Measurements from ENCODE around the gene RWDD1. TPM values are rescaled to one million over a fixed set of nuclear protein-coding genes. Genes with fewer than 3 reads are reported as not detected.
A peak's percentile ranks its signal among the peaks of the same experiment; 100 is the strongest.

RWDD1 gene
- polyA plus RNA-seq, 4 donors, result 36.9 to 60.2 (median 44.6) TPM

DNA sequence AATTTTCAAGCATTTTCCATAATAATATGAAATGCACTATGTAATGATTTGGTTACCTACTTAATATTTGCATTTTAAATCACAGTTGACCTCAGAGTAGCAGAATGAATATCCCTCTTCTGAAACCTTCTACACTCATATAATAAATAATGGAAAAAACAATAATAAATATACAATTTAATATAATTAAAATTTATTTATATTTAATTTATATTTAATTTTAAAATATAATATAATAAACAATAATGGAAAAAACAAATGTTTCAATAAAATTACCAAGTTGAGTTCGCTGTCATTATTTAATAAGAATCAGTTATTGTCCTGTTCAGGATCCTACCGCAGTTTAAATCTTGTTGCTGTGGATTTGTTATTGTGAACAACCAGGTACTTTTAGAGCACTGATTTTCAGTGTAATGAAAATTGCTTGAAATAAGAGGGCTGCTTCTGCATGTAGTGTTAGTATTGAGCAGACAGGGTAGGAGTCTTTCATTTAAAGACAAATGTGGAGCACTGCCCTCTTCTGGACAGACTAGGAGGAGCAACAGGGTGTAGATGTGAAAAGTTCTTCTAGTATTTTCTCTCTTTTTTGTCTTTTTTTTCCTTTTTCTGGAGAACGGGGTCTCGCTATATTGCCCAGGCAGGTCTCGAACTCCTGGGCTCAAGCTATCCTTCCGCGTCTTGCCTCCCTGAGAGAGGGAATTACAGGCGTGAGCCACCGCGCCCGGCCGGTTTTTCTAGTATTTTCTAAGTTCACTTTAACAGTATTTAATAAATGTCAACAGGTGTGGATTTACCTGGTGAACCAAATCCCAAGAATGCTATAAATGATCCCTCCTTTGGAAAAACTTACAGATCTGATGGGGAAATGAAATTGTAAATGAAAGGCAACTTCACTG lies 39.4 kb upstream of the RWDD1 start:
- no peak overlapping the region for H3K4me3 ChIP-seq (ENCODE audit: low read depth in 1 of 3, low read length in 3 of 3)
- peak; percentile 51 for FAIRE-seq
- no peaks in the 10 kb centered on the region for H3K9me3 ChIP-seq (ENCODE audit: control insufficient read depth in 2 of 2, insufficient read depth in 1 of 2, low read depth in 1 of 2, low read length in 1 of 2)
- no peaks in the 10 kb centered on the region for H3K27me3 ChIP-seq (ENCODE audit: control insufficient read depth in 3 of 3, insufficient read depth in 3 of 3, low read length in 3 of 3)
- DNase-seq, result peak; percentile 60 to 63
- no peaks in the 10 kb centered on the region for H3K4me1 ChIP-seq (ENCODE audit: control insufficient read depth in 3 of 3, insufficient read depth in 2 of 3, low read depth in 1 of 3, low read length in 2 of 3)
- 64 to 81% (median 71%) methylated on average over 12 of the region's 12 CpGs for WGBS, 3 donors
- H3K27ac ChIP-seq (ENCODE audit: low read depth in 1 of 3, low read length in 2 of 3), result no peak overlapping the region
- no peaks in the 10 kb centered on the region for H3K36me3 ChIP-seq (ENCODE audit: control insufficient read depth in 3 of 3, insufficient read depth in 2 of 3, low read depth in 1 of 3, low read length in 3 of 3)

DNA sequence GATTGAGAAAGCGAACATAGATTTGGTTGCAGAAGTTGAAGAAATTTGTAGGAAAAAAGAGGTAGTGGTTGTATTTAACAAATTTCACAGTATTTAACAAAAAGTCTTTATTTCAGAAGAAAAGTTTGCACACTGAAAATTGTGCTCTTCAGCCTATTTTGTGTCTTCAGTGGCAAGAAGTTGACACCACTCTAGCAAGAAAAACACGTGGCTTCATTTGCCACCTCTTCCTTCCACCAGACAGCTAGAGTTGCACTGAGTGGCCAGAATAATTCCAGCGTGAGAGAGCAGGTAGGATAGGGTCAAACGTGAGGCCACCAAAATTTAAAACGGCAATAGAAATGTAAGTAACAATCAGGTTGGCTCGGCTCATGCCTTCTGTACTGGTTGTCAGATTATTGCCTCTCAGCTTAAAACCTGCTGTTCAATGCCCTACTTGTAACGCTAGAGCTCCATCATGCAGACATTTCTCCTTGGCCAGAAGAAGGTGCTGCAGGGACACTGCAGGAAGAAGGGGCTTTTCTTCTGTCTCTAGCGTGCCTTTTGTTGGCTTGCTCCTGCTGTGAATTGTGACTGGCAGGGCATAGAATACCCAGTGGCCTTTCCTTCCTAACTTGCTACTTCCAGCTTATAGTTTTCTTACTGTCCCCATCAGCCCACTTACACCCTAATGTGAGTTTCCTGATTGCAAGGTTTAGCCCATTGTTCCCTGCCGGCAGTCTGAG lies 37.9 kb upstream of the RWDD1 start:
- Histone ChIP-seq H3K27ac (ENCODE audit: low read depth in 1 of 3, low read length in 2 of 3) (no peak overlapping the region), H3K27me3 (ENCODE audit: control insufficient read depth in 3 of 3, insufficient read depth in 3 of 3, low read length in 3 of 3) (no peaks in the 10 kb centered on the region), H3K4me3 (ENCODE audit: low read depth in 1 of 3, low read length in 3 of 3) (no peak overlapping the region), H3K9me3 (ENCODE audit: control insufficient read depth in 2 of 2, insufficient read depth in 1 of 2, low read depth in 1 of 2, low read length in 1 of 2) (no peaks in the 10 kb centered on the region), H3K36me3 (ENCODE audit: control insufficient read depth in 3 of 3, insufficient read depth in 2 of 3, low read depth in 1 of 3, low read length in 3 of 3) (no peaks in the 10 kb centered on the region), H3K4me1 (ENCODE audit: control insufficient read depth in 3 of 3, insufficient read depth in 2 of 3, low read depth in 1 of 3, low read length in 2 of 3) (no peaks in the 10 kb centered on the region)
- no peak for FAIRE-seq
- 74 to 77% (median 76%) methylated on average over 9 of the region's 9 CpGs for WGBS, 3 donors
- no peak for DNase-seq

DNA sequence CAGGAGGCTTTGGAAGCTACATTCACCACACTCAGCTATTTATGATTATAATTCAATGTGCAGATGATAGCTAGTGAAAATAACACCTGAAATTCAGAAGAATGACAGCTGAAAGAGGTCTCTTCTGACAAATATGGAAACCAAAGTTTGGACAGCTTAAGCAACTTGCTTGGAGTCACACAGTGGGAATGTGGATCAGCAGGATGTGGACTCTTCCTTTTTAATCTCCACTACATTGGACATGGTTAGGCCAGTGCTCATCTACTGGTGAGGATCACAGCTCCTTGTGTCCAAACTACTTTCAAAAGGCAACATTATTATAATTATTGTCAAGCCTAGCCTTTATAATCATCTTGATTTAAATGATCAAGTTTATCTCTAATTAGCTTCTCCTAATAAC lies 36.2 kb upstream of the RWDD1 start:
- DNase-seq (no peak), FAIRE-seq (no peak)
- H3K36me3 ChIP-seq (ENCODE audit: control insufficient read depth in 3 of 3, insufficient read depth in 2 of 3, low read depth in 1 of 3, low read length in 3 of 3), result no peaks in the 10 kb centered on the region
- H3K4me3 ChIP-seq (ENCODE audit: low read depth in 1 of 3, low read length in 3 of 3), result no peak overlapping the region
- no peaks in the 10 kb centered on the region for H3K27me3 ChIP-seq (ENCODE audit: control insufficient read depth in 3 of 3, insufficient read depth in 3 of 3, low read length in 3 of 3)
- H3K27ac ChIP-seq (ENCODE audit: low read depth in 1 of 3, low read length in 2 of 3), result no peak overlapping the region
- H3K4me1 ChIP-seq (ENCODE audit: control insufficient read depth in 3 of 3, insufficient read depth in 2 of 3, low read depth in 1 of 3, low read length in 2 of 3), result no peaks in the 10 kb centered on the region
- no peaks in the 10 kb centered on the region for H3K9me3 ChIP-seq (ENCODE audit: control insufficient read depth in 2 of 2, insufficient read depth in 1 of 2, low read depth in 1 of 2, low read length in 1 of 2)

DNA sequence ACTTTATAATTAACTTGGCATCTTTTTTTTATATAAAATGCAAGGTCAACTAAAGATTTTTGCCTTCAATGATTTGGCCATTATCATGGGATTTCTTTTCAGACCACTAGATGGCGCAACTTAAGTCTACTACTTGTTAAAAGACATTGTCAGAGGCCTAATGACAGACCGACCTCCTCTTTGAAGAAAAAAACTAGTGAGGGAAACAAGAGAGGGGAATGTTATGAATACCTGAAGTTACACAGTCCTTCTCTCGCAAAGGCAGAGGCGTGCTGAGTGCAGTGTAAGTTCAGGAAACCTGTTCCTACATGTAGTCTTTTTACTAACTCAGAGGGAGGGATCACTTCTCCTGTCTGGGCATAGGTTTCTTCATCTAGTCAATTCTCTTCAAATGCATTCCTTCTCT lies 35.1 kb upstream of the RWDD1 start:
- 10 to 16% (median 13%) methylated on average over 4 of the region's 4 CpGs for WGBS, 3 donors
- FAIRE-seq (peak; percentile 23), DNase-seq (peak; percentile 65 to 70)
- H3K36me3 ChIP-seq (ENCODE audit: control insufficient read depth in 3 of 3, insufficient read depth in 2 of 3, low read depth in 1 of 3, low read length in 3 of 3), result no peaks in the 10 kb centered on the region
- no peak overlapping the region for H3K4me3 ChIP-seq (ENCODE audit: low read depth in 1 of 3, low read length in 3 of 3)
- H3K9me3 ChIP-seq (ENCODE audit: control insufficient read depth in 2 of 2, insufficient read depth in 1 of 2, low read depth in 1 of 2, low read length in 1 of 2), result no peaks in the 10 kb centered on the region
- peaks cover 0 to 3% (median 0%) of the 10 kb centered on the region in 3 donors for H3K27me3 ChIP-seq (ENCODE audit: control insufficient read depth in 3 of 3, insufficient read depth in 3 of 3, low read length in 3 of 3)
- no peak overlapping the region for H3K27ac ChIP-seq (ENCODE audit: low read depth in 1 of 3, low read length in 2 of 3)
- H3K4me1 ChIP-seq (ENCODE audit: control insufficient read depth in 3 of 3, insufficient read depth in 2 of 3, low read depth in 1 of 3, low read length in 2 of 3), result no peaks in the 10 kb centered on the region

DNA sequence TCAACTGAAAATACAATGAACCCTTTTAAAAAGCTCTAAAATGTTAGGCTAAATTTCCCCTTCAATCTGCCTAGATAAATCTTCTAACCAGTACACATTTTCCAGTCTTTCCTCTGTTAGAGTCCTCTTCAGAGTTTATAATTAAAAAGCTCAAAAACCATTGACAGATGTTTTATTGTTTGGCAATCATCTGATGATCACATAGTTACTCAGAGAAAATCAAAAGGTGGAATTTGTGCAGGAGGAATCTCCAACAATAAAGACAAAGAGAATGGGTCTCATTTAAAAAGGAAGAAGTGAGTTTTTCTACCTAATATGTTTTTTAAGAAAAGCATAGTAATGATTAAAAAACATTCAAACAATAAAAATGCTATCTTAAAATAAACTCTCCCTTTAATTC lies 28.9 kb upstream of the RWDD1 start:
- no peaks in the 10 kb centered on the region for H3K36me3 ChIP-seq (ENCODE audit: control insufficient read depth in 3 of 3, insufficient read depth in 2 of 3, low read depth in 1 of 3, low read length in 3 of 3)
- no peaks in the 10 kb centered on the region for H3K9me3 ChIP-seq (ENCODE audit: control insufficient read depth in 2 of 2, insufficient read depth in 1 of 2, low read depth in 1 of 2, low read length in 1 of 2)
- FAIRE-seq (no peak), DNase-seq (no peak)
- H3K4me1 ChIP-seq (ENCODE audit: control insufficient read depth in 3 of 3, insufficient read depth in 2 of 3, low read depth in 1 of 3, low read length in 2 of 3), result no peaks in the 10 kb centered on the region
- H3K4me3 ChIP-seq (ENCODE audit: low read depth in 1 of 3, low read length in 3 of 3), result no peak overlapping the region
- H3K27ac ChIP-seq (ENCODE audit: low read depth in 1 of 3, low read length in 2 of 3), result no peak overlapping the region
- H3K27me3 ChIP-seq (ENCODE audit: control insufficient read depth in 3 of 3, insufficient read depth in 3 of 3, low read length in 3 of 3), result peaks cover 0 to 3% (median 0%) of the 10 kb centered on the region in 3 donors

DNA sequence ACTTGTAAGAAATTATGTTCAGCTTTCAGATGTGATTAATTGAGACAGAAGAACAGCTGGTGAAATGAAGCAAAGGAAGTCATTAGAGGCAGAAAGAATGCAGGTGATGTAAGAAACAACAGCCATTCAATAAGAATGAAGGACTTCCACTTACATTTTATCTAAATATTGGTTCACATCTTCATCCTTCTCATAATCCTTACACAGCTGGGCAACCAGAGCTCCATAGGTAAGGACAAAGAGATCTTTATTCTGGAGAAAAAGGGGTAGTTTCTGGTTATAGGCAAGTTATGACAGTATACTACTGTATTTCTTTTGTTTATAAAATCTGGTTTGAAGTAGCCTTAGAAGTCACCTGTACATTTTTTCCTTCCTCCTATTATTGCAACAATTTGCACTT lies 28.2 kb upstream of the RWDD1 start:
- FAIRE-seq (no peak), DNase-seq (no peak)
- no peaks in the 10 kb centered on the region for H3K9me3 ChIP-seq (ENCODE audit: control insufficient read depth in 2 of 2, insufficient read depth in 1 of 2, low read depth in 1 of 2, low read length in 1 of 2)
- no peaks in the 10 kb centered on the region for H3K4me1 ChIP-seq (ENCODE audit: control insufficient read depth in 3 of 3, insufficient read depth in 2 of 3, low read depth in 1 of 3, low read length in 2 of 3)
- H3K27ac ChIP-seq (ENCODE audit: low read depth in 1 of 3, low read length in 2 of 3), result no peak overlapping the region
- no peak overlapping the region for H3K4me3 ChIP-seq (ENCODE audit: low read depth in 1 of 3, low read length in 3 of 3)
- no peaks in the 10 kb centered on the region for H3K36me3 ChIP-seq (ENCODE audit: control insufficient read depth in 3 of 3, insufficient read depth in 2 of 3, low read depth in 1 of 3, low read length in 3 of 3)
- peaks cover 0 to 3% (median 0%) of the 10 kb centered on the region in 3 donors for H3K27me3 ChIP-seq (ENCODE audit: control insufficient read depth in 3 of 3, insufficient read depth in 3 of 3, low read length in 3 of 3)

DNA sequence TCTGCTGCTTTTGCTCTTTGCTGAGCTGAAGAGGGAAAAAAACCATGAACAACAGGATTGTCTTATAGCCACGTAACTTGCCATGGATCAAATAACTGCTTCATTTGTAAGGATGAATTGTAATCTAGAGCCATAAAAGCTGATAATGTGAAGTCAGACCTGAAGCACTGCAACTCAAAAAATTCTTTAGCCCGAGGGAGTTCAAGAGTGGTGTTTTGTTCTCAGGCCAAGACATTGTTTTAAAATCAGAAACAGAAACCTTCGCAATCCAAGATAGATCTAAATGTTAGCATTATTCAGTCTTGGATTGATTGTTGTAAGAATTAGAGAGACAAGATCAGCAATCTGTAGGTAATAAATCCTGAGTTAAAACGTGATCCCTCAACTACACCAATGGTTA lies 25.7 kb upstream of the RWDD1 start, which contains the start of gene TRAPPC3L:
Gene TRAPPC3L, minus strand, starts transcription at position 34 of the 400 bp plus-strand sequence. CDS start 170 bp downstream, outside the sequence.
- H3K4me1 ChIP-seq (ENCODE audit: control insufficient read depth in 3 of 3, insufficient read depth in 2 of 3, low read depth in 1 of 3, low read length in 2 of 3), result no peaks in the 10 kb centered on the region
- FAIRE-seq (no peak), DNase-seq (no peak)
- 25 to 47% (median 32%) methylated on average over 4 of the region's 4 CpGs for WGBS, 3 donors
- H3K4me3 ChIP-seq (ENCODE audit: low read depth in 1 of 3, low read length in 3 of 3), result no peak within 1 kb of the TSS
- H3K27me3 ChIP-seq (ENCODE audit: control insufficient read depth in 3 of 3, insufficient read depth in 3 of 3, low read length in 3 of 3), result peaks cover 0 to 1% (median 0%) of the 10 kb centered on the region in 3 donors
- H3K27ac ChIP-seq (ENCODE audit: low read depth in 1 of 3, low read length in 2 of 3), result no peak within 1 kb of the TSS
- H3K9me3 ChIP-seq (ENCODE audit: control insufficient read depth in 2 of 2, insufficient read depth in 1 of 2, low read depth in 1 of 2, low read length in 1 of 2), result no peaks in the 10 kb centered on the region
- no peaks in the 10 kb centered on the region for H3K36me3 ChIP-seq (ENCODE audit: control insufficient read depth in 3 of 3, insufficient read depth in 2 of 3, low read depth in 1 of 3, low read length in 3 of 3)

DNA sequence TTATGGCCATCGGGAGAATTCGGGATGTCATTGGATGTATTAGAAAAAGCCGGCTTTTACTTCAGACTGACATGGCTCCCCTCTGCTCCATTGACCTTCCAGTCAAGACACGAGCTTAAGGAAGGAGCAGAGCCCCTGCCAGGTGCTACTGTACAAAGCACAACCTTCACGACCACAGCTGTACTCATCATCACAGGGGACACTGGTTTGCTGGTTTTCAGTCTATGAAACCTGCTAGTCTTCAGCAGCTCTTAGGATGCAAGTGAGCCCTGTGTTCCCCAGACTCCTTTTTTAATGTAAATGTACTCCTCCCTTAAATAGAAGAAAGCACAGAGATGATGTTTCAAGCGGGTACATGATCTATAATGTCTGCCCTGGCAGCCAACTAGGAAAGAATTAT lies 23.9 kb upstream of the RWDD1 start:
- no peak for FAIRE-seq

More for the DNA sequence above, 23.9 kb upstream of the RWDD1 start:
- H3K4me1 ChIP-seq (ENCODE audit: control insufficient read depth in 3 of 3, insufficient read depth in 2 of 3, low read depth in 1 of 3, low read length in 2 of 3), result no peaks in the 10 kb centered on the region
- H3K27ac ChIP-seq (ENCODE audit: low read depth in 1 of 3, low read length in 2 of 3), result no peak overlapping the region
- no peaks in the 10 kb centered on the region for H3K27me3 ChIP-seq (ENCODE audit: control insufficient read depth in 3 of 3, insufficient read depth in 3 of 3, low read length in 3 of 3)
- H3K9me3 ChIP-seq (ENCODE audit: control insufficient read depth in 2 of 2, insufficient read depth in 1 of 2, low read depth in 1 of 2, low read length in 1 of 2), result no peaks in the 10 kb centered on the region
- H3K36me3 ChIP-seq (ENCODE audit: control insufficient read depth in 3 of 3, insufficient read depth in 2 of 3, low read depth in 1 of 3, low read length in 3 of 3), result no peaks in the 10 kb centered on the region
- WGBS, 3 donors, result 88 to 91% (median 89%) methylated on average over 6 of the region's 6 CpGs
- DNase-seq, result no peak
- H3K4me3 ChIP-seq (ENCODE audit: low read depth in 1 of 3, low read length in 3 of 3), result no peak overlapping the region
